Measurements from ENCODE around the gene CFAP410.

- TF ChIP-seq EZH2 (IDR thresholded peaks at IDR 0.05; ENCODE audit: insufficient read depth, poor library complexity, severe bottlenecking) (no peak), EZH2phosphoT487 (IDR thresholded peaks at IDR 0.05; ENCODE audit: insufficient read depth, low read depth) (no peak)
Observed at GRCh38 chr21:44327603-44327974, 11.6 kb downstream of the CFAP410 start.
